Naive B cell (primary cell): ENCODE measurements around the gene ECPAS. TPM values are rescaled to one million over a fixed set of nuclear protein-coding genes. Genes with fewer than 3 reads are reported as not detected.
A peak's percentile ranks its signal among the peaks of the same experiment; 100 is the strongest.
"Not testable (repeated sequence)": the region's sequence is repeated elsewhere in the genome, so short reads cannot be mapped to it uniquely, and the experiment has no call there.

Experiments used
- ATAC-seq, 2 donors: fragments of 150-1000 bp; cut with Tn5 transposase; 2 replicates each; pipeline ENCODE4 v1.10.0; 2021; ENCODE audit warnings: low read depth in 2 of 2, mild to moderate bottlenecking in 2 of 2, moderate library complexity in 2 of 2
- DNase-seq: peaks from one replicate; pipeline ENCODE4 v3.0.0; 2022
- H3K27ac Mint-ChIP-seq, 6 donors: one replicate each; pipeline ENCODE4 v1.8.0; 2020 to 2022; ENCODE audit warnings: mild to moderate bottlenecking in 6 of 6, mixed read lengths in 6 of 6, moderate library complexity in 5 of 6, inconsistent platforms in 2 of 6
- H3K27me3 Mint-ChIP-seq, 3 donors: one replicate each; pipeline ENCODE4 v1.8.0; 2021 to 2022; ENCODE audit warnings: mixed read lengths in 3 of 3, mild to moderate bottlenecking in 1 of 3
- H3K36me3 Mint-ChIP-seq, 2 donors: one replicate each; pipeline ENCODE4 v1.8.0; 2020 to 2022; ENCODE audit warnings: mixed read lengths in 2 of 2, inconsistent platforms in 1 of 2, mild to moderate bottlenecking in 1 of 2
- H3K4me1 Mint-ChIP-seq, 3 donors: one replicate each; pipeline ENCODE4 v1.8.0; 2020 to 2022; ENCODE audit warnings: mixed read lengths in 3 of 3, inconsistent platforms in 1 of 3, mild to moderate bottlenecking in 1 of 3, moderate library complexity in 1 of 3
- H3K4me3 Mint-ChIP-seq, 8 donors: one replicate each; pipeline ENCODE4 v1.8.0; 2020 to 2022; ENCODE audit warnings: mild to moderate bottlenecking in 8 of 8, mixed read lengths in 8 of 8, moderate library complexity in 8 of 8, inconsistent platforms in 2 of 8
- H3K9me3 Mint-ChIP-seq, 7 donors: one replicate each; pipeline ENCODE4 v1.8.0; 2020 to 2022; ENCODE audit warnings: mixed read lengths in 7 of 7, mild to moderate bottlenecking in 5 of 7, inconsistent platforms in 2 of 7, moderate library complexity in 1 of 7
- polyA plus RNA-seq, 6 donors: library from polyadenylated mRNA; unstranded; fragments of 300-500 nt; fragmentation: Illumina TruSeq; gene quantifications; one replicate each; pipeline ENCODE4 v1.2.3, GENCODE V29; 2021; ENCODE audit warnings: low read depth in 6 of 6

The ECPAS gene
- polyA plus RNA-seq, 6 donors from 2014 or later: 5.0 to 10.7 (median 7.3) TPM

- H3K36me3 Mint-ChIP-seq: no peaks in the 10 kb centered on the region
- peak overlapping the region in 1 of 6 donors; percentile 7 for H3K27ac Mint-ChIP-seq
- no peak for ATAC-seq
- no peak for DNase-seq
- H3K9me3 Mint-ChIP-seq: peaks cover 0 to 2% (median under 1%) of the 10 kb centered on the region in 7 donors
- peaks cover 13 to 28% (median 21%) of the 10 kb centered on the region in 3 donors for H3K4me1 Mint-ChIP-seq
- no peak overlapping the region for H3K4me3 Mint-ChIP-seq
- no peaks in the 10 kb centered on the region for H3K27me3 Mint-ChIP-seq
These were observed 27.7 kb downstream of the ECPAS start for GRCh38 chr9:111456529-111456928.

GRCh38 chr9:111455638-111456037 lies 28.5 kb downstream of the ECPAS start:
- no peak for ATAC-seq
- no peaks in the 10 kb centered on the region for H3K36me3 Mint-ChIP-seq
- H3K27me3 Mint-ChIP-seq: no peaks in the 10 kb centered on the region
- no peak for DNase-seq
- peaks cover 13 to 28% (median 21%) of the 10 kb centered on the region in 3 donors for H3K4me1 Mint-ChIP-seq
- H3K9me3 Mint-ChIP-seq: no peaks in the 10 kb centered on the region
- no peak overlapping the region for H3K27ac Mint-ChIP-seq
- H3K4me3 Mint-ChIP-seq: no peak overlapping the region

- Mint-ChIP-seq H3K27me3 (no peaks in the 10 kb centered on the region), H3K9me3 (no peaks in the 10 kb centered on the region), H3K27ac (no peak overlapping the region), H3K4me1 (peaks cover 14 to 28% (median 21%) of the 10 kb centered on the region in 3 donors), H3K36me3 (peaks cover 7% of the 10 kb centered on the region in 2 donors), H3K4me3 (no peak overlapping the region)
- ATAC-seq (no peak), DNase-seq (no peak)
These were observed 29.4 kb downstream of the ECPAS start for GRCh38 chr9:111454751-111455150.

- peaks cover 8 to 10% of the 10 kb centered on the region in 2 donors for H3K36me3 Mint-ChIP-seq
- DNase-seq (no peak), ATAC-seq (no peak)
- H3K4me1 Mint-ChIP-seq: peaks cover 10 to 16% (median 10%) of the 10 kb centered on the region in 3 donors
- no peak overlapping the region for H3K27ac Mint-ChIP-seq
- no peak overlapping the region for H3K4me3 Mint-ChIP-seq
- no peaks in the 10 kb centered on the region for H3K9me3 Mint-ChIP-seq
- H3K27me3 Mint-ChIP-seq: no peaks in the 10 kb centered on the region
These were observed 32.6 kb downstream of the ECPAS start for GRCh38 chr9:111451570-111451969.

GRCh38 chr9:111450124-111450523 lies 34.1 kb downstream of the ECPAS start:
- H3K36me3 Mint-ChIP-seq: peaks cover 8 to 10% of the 10 kb centered on the region in 2 donors
- DNase-seq (no peak), ATAC-seq (no peak)
- no peak overlapping the region for H3K4me3 Mint-ChIP-seq
- no peaks in the 10 kb centered on the region for H3K27me3 Mint-ChIP-seq
- peak overlapping the region in 2 of 6 donors; percentile 41 to 59 for H3K27ac Mint-ChIP-seq
- H3K4me1 Mint-ChIP-seq: peaks cover 7 to 9% (median 7%) of the 10 kb centered on the region in 3 donors
- H3K9me3 Mint-ChIP-seq: peaks cover 0 to 2% (median 0%) of the 10 kb centered on the region in 7 donors

GRCh38 chr9:111449705-111450104 lies 34.5 kb downstream of the ECPAS start:
- no peak for DNase-seq
- H3K27me3 Mint-ChIP-seq: no peaks in the 10 kb centered on the region
- H3K36me3 Mint-ChIP-seq: peaks cover 8 to 10% of the 10 kb centered on the region in 2 donors
- peaks cover 0 to 2% (median 0%) of the 10 kb centered on the region in 7 donors for H3K9me3 Mint-ChIP-seq
- peak overlapping the region in 1 of 6 donors; percentile 68 for H3K27ac Mint-ChIP-seq
- peaks cover 7 to 9% (median 7%) of the 10 kb centered on the region in 3 donors for H3K4me1 Mint-ChIP-seq
- H3K4me3 Mint-ChIP-seq: no peak overlapping the region
- ATAC-seq: no peak

GRCh38 chr9:111445799-111446198 lies 38.4 kb downstream of the ECPAS start:
- H3K9me3 Mint-ChIP-seq, H3K4me3 Mint-ChIP-seq, H3K27me3 Mint-ChIP-seq, H3K4me1 Mint-ChIP-seq, ATAC-seq, H3K27ac Mint-ChIP-seq, DNase-seq: not testable (repeated sequence)
- peaks cover 8 to 25% of the 10 kb centered on the region in 2 donors for H3K36me3 Mint-ChIP-seq

- no peak overlapping the region for H3K27ac Mint-ChIP-seq
- H3K4me1 Mint-ChIP-seq: no peaks in the 10 kb centered on the region
- peaks cover 0 to 2% (median 0%) of the 10 kb centered on the region in 7 donors for H3K9me3 Mint-ChIP-seq
- H3K27me3 Mint-ChIP-seq: no peaks in the 10 kb centered on the region
- DNase-seq (no peak), ATAC-seq (no peak)
- H3K4me3 Mint-ChIP-seq: no peak overlapping the region
- peaks cover 16 to 32% of the 10 kb centered on the region in 2 donors for H3K36me3 Mint-ChIP-seq
These were observed 40.7 kb downstream of the ECPAS start for GRCh38 chr9:111443454-111443853.

GRCh38 chr9:111442360-111443027 lies 41.7 kb downstream of the ECPAS start:
- H3K4me3 Mint-ChIP-seq: no peak overlapping the region
- no peak for DNase-seq
- no peaks in the 10 kb centered on the region for H3K4me1 Mint-ChIP-seq
- peaks cover 0 to 2% (median 0%) of the 10 kb centered on the region in 7 donors for H3K9me3 Mint-ChIP-seq
- no peak for ATAC-seq
- H3K36me3 Mint-ChIP-seq: peaks cover 18 to 32% of the 10 kb centered on the region in 2 donors
- no peaks in the 10 kb centered on the region for H3K27me3 Mint-ChIP-seq
- no peak overlapping the region for H3K27ac Mint-ChIP-seq

- Mint-ChIP-seq H3K4me3 (no peak overlapping the region), H3K36me3 (peaks cover 18 to 39% of the 10 kb centered on the region in 2 donors), H3K27me3 (no peaks in the 10 kb centered on the region), H3K9me3 (no peaks in the 10 kb centered on the region), H3K27ac (no peak overlapping the region), H3K4me1 (no peaks in the 10 kb centered on the region)
- ATAC-seq: no peak
- no peak for DNase-seq
These were observed 44.0 kb downstream of the ECPAS start for GRCh38 chr9:111440226-111440625.

GRCh38 chr9:111438541-111439235 lies 45.5 kb downstream of the ECPAS start:
- no peaks in the 10 kb centered on the region for H3K27me3 Mint-ChIP-seq
- H3K4me3 Mint-ChIP-seq: no peak overlapping the region
- no peak for DNase-seq
- no peak for ATAC-seq
- no peaks in the 10 kb centered on the region for H3K4me1 Mint-ChIP-seq
- H3K36me3 Mint-ChIP-seq: peaks cover 18 to 39% of the 10 kb centered on the region in 2 donors
- no peaks in the 10 kb centered on the region for H3K9me3 Mint-ChIP-seq
- H3K27ac Mint-ChIP-seq: peak overlapping the region in 2 of 6 donors; percentile 16 to 42

GRCh38 chr9:111436571-111436970 lies 47.6 kb downstream of the ECPAS start:
- no peaks in the 10 kb centered on the region for H3K4me1 Mint-ChIP-seq
- peaks cover 29 to 43% of the 10 kb centered on the region in 2 donors for H3K36me3 Mint-ChIP-seq
- no peaks in the 10 kb centered on the region for H3K9me3 Mint-ChIP-seq
- no peak overlapping the region for H3K27ac Mint-ChIP-seq
- no peak overlapping the region for H3K4me3 Mint-ChIP-seq
- no peaks in the 10 kb centered on the region for H3K27me3 Mint-ChIP-seq
- ATAC-seq: no peak
- DNase-seq: no peak

- Mint-ChIP-seq H3K36me3 (peaks cover 16 to 45% of the 10 kb centered on the region in 2 donors), H3K4me1 (no peaks in the 10 kb centered on the region), H3K27me3 (no peaks in the 10 kb centered on the region), H3K4me3 (no peak overlapping the region), H3K9me3 (no peaks in the 10 kb centered on the region), H3K27ac (peak overlapping the region in 1 of 6 donors; percentile 18)
- ATAC-seq (no peak), DNase-seq (no peak)
These were observed 51.1 kb downstream of the ECPAS start for GRCh38 chr9:111433082-111433481.

- Mint-ChIP-seq H3K9me3 (no peaks in the 10 kb centered on the region), H3K4me1 (no peaks in the 10 kb centered on the region), H3K27me3 (no peaks in the 10 kb centered on the region), H3K27ac (no peak overlapping the region), H3K4me3 (no peak overlapping the region), H3K36me3 (peaks cover 16 to 57% of the 10 kb centered on the region in 2 donors)
- DNase-seq (no peak), ATAC-seq (no peak)
These were observed 52.5 kb downstream of the ECPAS start for GRCh38 chr9:111431684-111432083.
